ENCODE results near the gene JADE3. TPM values are rescaled to one million over a fixed set of nuclear protein-coding genes. Genes with fewer than 3 reads are reported as not detected.

Gene JADE3
- total and polyA plus RNA-seq, 2 donors: 3.8 to 4.4 TPM

DNA sequence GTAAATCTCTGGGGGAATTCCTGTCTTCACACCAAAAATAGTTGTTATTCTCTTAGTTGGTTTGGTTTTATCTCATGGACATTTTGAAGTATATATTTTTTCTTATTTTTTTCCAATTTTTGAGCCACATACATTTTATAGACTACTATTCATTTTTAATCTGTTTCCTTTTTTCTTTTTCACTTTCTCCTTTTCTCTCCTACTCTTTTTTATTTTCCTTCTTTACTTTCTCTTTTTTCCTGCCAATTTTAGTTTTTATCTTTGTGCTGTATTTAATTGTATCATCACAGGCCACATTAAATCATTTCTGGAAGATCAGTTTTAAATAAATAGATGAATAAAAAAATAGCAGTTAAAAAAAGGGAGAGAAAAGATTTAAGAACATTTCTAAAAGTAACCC lies 14.0 kb upstream of the JADE3 start:
- no peaks in the 10 kb centered on the region for H3K9me3 ChIP-seq (ENCODE audit: control insufficient read depth in 2 of 2, insufficient read depth in 1 of 2, low read length in 1 of 2)
- no peaks in the 10 kb centered on the region for H3K4me1 ChIP-seq (ENCODE audit: control insufficient read depth in 2 of 2, insufficient read depth in 2 of 2, low read length in 2 of 2)
- H3K27ac ChIP-seq (ENCODE audit: low read depth in 1 of 2, low read length in 1 of 2): no peak overlapping the region
- no peaks in the 10 kb centered on the region for H3K27me3 ChIP-seq (ENCODE audit: control insufficient read depth in 2 of 2, insufficient read depth in 1 of 2, low read length in 1 of 2)
- DNase-seq (ENCODE audit: low read depth in 6 of 9, low spot score in 9 of 9): no peak
- H3K4me3 ChIP-seq (ENCODE audit: low read length in 2 of 2): no peak overlapping the region
- H3K36me3 ChIP-seq (ENCODE audit: control insufficient read depth in 2 of 2, insufficient read depth in 2 of 2, low read length in 1 of 2): no peaks in the 10 kb centered on the region

- Histone ChIP-seq H3K27ac (ENCODE audit: low read depth in 1 of 2, low read length in 1 of 2) (no peak overlapping the region), H3K36me3 (ENCODE audit: control insufficient read depth in 2 of 2, insufficient read depth in 2 of 2, low read length in 1 of 2) (no peaks in the 10 kb centered on the region), H3K27me3 (ENCODE audit: control insufficient read depth in 2 of 2, insufficient read depth in 1 of 2, low read length in 1 of 2) (peaks cover 0 to 3% of the 10 kb centered on the region in 2 donors), H3K9me3 (ENCODE audit: control insufficient read depth in 2 of 2, insufficient read depth in 1 of 2, low read length in 1 of 2) (no peaks in the 10 kb centered on the region), H3K4me3 (ENCODE audit: low read length in 2 of 2) (peak overlapping the region; percentile 30 to 41), H3K4me1 (ENCODE audit: control insufficient read depth in 2 of 2, insufficient read depth in 2 of 2, low read length in 2 of 2) (no peaks in the 10 kb centered on the region)
- 2% methylated on average over 14 of the region's 14 CpGs for WGBS
- peak in 6 of 9 donors; percentile 18 to 72 (median 40) for DNase-seq (ENCODE audit: low read depth in 6 of 9, low spot score in 9 of 9)
Measured at GRCh38 chrX:46903458-46904242, 8.6 kb upstream of the JADE3 start.

- no peak overlapping the region for H3K4me3 ChIP-seq (ENCODE audit: low read length in 2 of 2)
- DNase-seq (ENCODE audit: low read depth in 6 of 9, low spot score in 9 of 9): no peak
Measured at GRCh38 chrX:46904626-46905025, 7.6 kb upstream of the JADE3 start.

GRCh38 chrX:46910415-46910814 lies 1.8 kb upstream of the JADE3 start:
- Histone ChIP-seq H3K9me3 (ENCODE audit: control insufficient read depth in 2 of 2, insufficient read depth in 1 of 2, low read length in 1 of 2) (no peaks in the 10 kb centered on the region), H3K4me3 (ENCODE audit: low read length in 2 of 2) (no peak overlapping the region), H3K4me1 (ENCODE audit: control insufficient read depth in 2 of 2, insufficient read depth in 2 of 2, low read length in 2 of 2) (peaks cover 0 to 10% of the 10 kb centered on the region in 2 donors), H3K27ac (ENCODE audit: low read depth in 1 of 2, low read length in 1 of 2) (no peak overlapping the region), H3K36me3 (ENCODE audit: control insufficient read depth in 2 of 2, insufficient read depth in 2 of 2, low read length in 1 of 2) (no peaks in the 10 kb centered on the region), H3K27me3 (ENCODE audit: control insufficient read depth in 2 of 2, insufficient read depth in 1 of 2, low read length in 1 of 2) (no peaks in the 10 kb centered on the region)
- DNase-seq (ENCODE audit: low read depth in 6 of 9, low spot score in 9 of 9): no peak
- whole genome bisulfite sequencing: 98% methylated on average over 3 of the region's 3 CpGs

More at GRCh38 chrX:46904626-46905025, 7.6 kb upstream of the JADE3 start:
- Histone ChIP-seq H3K4me1 (ENCODE audit: control insufficient read depth in 2 of 2, insufficient read depth in 2 of 2, low read length in 2 of 2) (no peaks in the 10 kb centered on the region), H3K27me3 (ENCODE audit: control insufficient read depth in 2 of 2, insufficient read depth in 1 of 2, low read length in 1 of 2) (peaks cover 0 to 3% of the 10 kb centered on the region in 2 donors), H3K27ac (ENCODE audit: low read depth in 1 of 2, low read length in 1 of 2) (no peak overlapping the region), H3K36me3 (ENCODE audit: control insufficient read depth in 2 of 2, insufficient read depth in 2 of 2, low read length in 1 of 2) (no peaks in the 10 kb centered on the region), H3K9me3 (ENCODE audit: control insufficient read depth in 2 of 2, insufficient read depth in 1 of 2, low read length in 1 of 2) (no peaks in the 10 kb centered on the region)
- 88% methylated on average over 2 of the region's 2 CpGs for WGBS

DNA sequence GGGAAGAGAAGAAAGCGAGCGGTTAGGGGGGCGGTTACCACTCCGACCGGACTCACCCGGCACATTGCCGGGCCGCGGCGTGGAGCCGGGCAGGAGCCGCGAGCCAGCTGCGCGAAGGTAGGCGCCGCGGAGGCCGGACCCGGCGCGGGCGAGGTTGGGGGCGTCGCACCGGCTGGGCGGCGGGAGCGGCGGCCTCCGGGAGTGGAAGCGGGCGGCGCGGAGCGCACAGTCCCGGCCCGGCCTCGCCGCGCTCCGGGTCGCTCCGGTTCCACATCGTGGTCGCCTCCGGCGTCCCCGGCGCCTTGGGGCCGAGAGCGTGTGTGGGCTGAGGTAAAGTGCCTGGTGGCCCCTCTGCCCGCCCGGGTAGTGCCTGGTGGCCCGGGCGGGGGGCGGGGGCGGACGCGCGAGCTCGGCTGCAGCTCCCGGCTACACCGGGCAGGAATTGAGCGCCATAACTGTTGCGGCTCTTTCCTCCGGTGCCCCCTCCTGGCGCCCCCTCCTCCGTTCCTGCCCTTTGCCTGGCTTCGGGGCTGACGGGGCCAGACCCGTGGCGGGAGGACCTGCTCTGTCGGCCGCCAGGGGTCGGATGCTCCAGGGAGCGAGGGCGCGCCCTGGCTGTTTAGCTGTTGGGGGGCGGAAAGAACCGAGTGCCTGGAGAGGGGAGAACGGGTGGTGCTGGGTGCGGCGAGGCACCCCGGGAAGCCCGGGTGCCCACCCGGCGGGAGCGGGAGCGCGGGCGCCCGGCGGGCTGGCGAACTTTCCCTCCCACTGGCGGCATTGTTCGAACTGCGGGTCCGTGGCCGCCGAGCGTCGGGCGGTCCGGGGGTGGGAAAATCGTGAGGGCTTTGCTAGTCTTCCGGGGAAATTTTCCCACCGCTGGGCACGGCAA lies 626 bp downstream of the JADE3 start:
- Histone ChIP-seq H3K27me3 (ENCODE audit: control insufficient read depth in 2 of 2, insufficient read depth in 1 of 2, low read length in 1 of 2) (no peaks in the 10 kb centered on the region), H3K9me3 (ENCODE audit: control insufficient read depth in 2 of 2, insufficient read depth in 1 of 2, low read length in 1 of 2) (no peaks in the 10 kb centered on the region), H3K27ac (ENCODE audit: low read depth in 1 of 2, low read length in 1 of 2) (peak overlapping the region in 1 of 2 donors; percentile 18), H3K4me3 (ENCODE audit: low read length in 2 of 2) (peak overlapping the region; percentile 50 to 67), H3K36me3 (ENCODE audit: control insufficient read depth in 2 of 2, insufficient read depth in 2 of 2, low read length in 1 of 2) (no peaks in the 10 kb centered on the region), H3K4me1 (ENCODE audit: control insufficient read depth in 2 of 2, insufficient read depth in 2 of 2, low read length in 2 of 2) (peaks cover 0 to 10% of the 10 kb centered on the region in 2 donors)
- DNase-seq (ENCODE audit: low read depth in 6 of 9, low spot score in 9 of 9): peak in 5 of 9 donors; percentile 14 to 59 (median 27)
- WGBS: under 1% methylated on average over 103 of the region's 109 CpGs

DNA sequence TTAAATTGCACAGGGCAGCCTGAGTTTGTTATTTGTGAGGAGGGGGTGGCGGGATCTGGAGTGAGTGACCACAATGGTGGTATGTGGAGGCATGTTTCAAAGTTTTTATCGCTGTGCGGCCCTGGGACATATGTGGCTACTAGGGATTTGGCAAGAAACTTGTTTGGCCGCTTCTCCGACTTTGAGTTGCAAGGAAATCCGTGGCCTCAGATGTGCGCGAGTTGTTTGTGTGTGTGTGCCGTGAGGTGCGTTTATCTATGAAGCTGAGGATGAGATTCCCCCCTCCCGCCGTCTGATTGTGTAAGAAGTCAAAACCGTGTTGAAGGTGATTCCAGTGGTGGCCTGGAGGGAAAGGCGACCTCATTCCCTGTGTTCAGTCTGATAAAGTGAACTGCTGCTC lies 1.4 kb downstream of the JADE3 start:
- peak in 4 of 9 donors; percentile 3 to 31 (median 9) for DNase-seq (ENCODE audit: low read depth in 6 of 9, low spot score in 9 of 9)
- Histone ChIP-seq H3K36me3 (ENCODE audit: control insufficient read depth in 2 of 2, insufficient read depth in 2 of 2, low read length in 1 of 2) (no peaks in the 10 kb centered on the region), H3K27ac (ENCODE audit: low read depth in 1 of 2, low read length in 1 of 2) (no peak overlapping the region), H3K27me3 (ENCODE audit: control insufficient read depth in 2 of 2, insufficient read depth in 1 of 2, low read length in 1 of 2) (no peaks in the 10 kb centered on the region), H3K9me3 (ENCODE audit: control insufficient read depth in 2 of 2, insufficient read depth in 1 of 2, low read length in 1 of 2) (no peaks in the 10 kb centered on the region), H3K4me3 (ENCODE audit: low read length in 2 of 2) (peak overlapping the region; percentile 50 to 67), H3K4me1 (ENCODE audit: control insufficient read depth in 2 of 2, insufficient read depth in 2 of 2, low read length in 2 of 2) (peaks cover 0 to 10% of the 10 kb centered on the region in 2 donors)
- WGBS: 3% methylated on average over 14 of the region's 14 CpGs

GRCh38 chrX:46916273-46916672 lies 4.1 kb downstream of the JADE3 start:
- WGBS: 94% methylated on average over 2 of the region's 2 CpGs

GRCh38 chrX:46917622-46918021 lies 5.4 kb downstream of the JADE3 start:
- Histone ChIP-seq H3K4me1 (ENCODE audit: control insufficient read depth in 2 of 2, insufficient read depth in 2 of 2, low read length in 2 of 2) (peaks cover 0 to 10% of the 10 kb centered on the region in 2 donors), H3K36me3 (ENCODE audit: control insufficient read depth in 2 of 2, insufficient read depth in 2 of 2, low read length in 1 of 2) (no peaks in the 10 kb centered on the region), H3K27ac (ENCODE audit: low read depth in 1 of 2, low read length in 1 of 2) (no peak overlapping the region), H3K9me3 (ENCODE audit: control insufficient read depth in 2 of 2, insufficient read depth in 1 of 2, low read length in 1 of 2) (no peaks in the 10 kb centered on the region), H3K27me3 (ENCODE audit: control insufficient read depth in 2 of 2, insufficient read depth in 1 of 2, low read length in 1 of 2) (no peaks in the 10 kb centered on the region), H3K4me3 (ENCODE audit: low read length in 2 of 2) (no peak overlapping the region)
- no peak for DNase-seq (ENCODE audit: low read depth in 6 of 9, low spot score in 9 of 9)
- WGBS: 100% methylated on average over 1 of the region's 1 CpG

More at GRCh38 chrX:46916273-46916672, 4.1 kb downstream of the JADE3 start:
- H3K36me3 ChIP-seq (ENCODE audit: control insufficient read depth in 2 of 2, insufficient read depth in 2 of 2, low read length in 1 of 2): no peaks in the 10 kb centered on the region
- H3K27me3 ChIP-seq (ENCODE audit: control insufficient read depth in 2 of 2, insufficient read depth in 1 of 2, low read length in 1 of 2): no peaks in the 10 kb centered on the region
- DNase-seq (ENCODE audit: low read depth in 6 of 9, low spot score in 9 of 9): no peak
- no peak overlapping the region for H3K4me3 ChIP-seq (ENCODE audit: low read length in 2 of 2)
- peaks cover 0 to 10% of the 10 kb centered on the region in 2 donors for H3K4me1 ChIP-seq (ENCODE audit: control insufficient read depth in 2 of 2, insufficient read depth in 2 of 2, low read length in 2 of 2)
- no peaks in the 10 kb centered on the region for H3K9me3 ChIP-seq (ENCODE audit: control insufficient read depth in 2 of 2, insufficient read depth in 1 of 2, low read length in 1 of 2)
- H3K27ac ChIP-seq (ENCODE audit: low read depth in 1 of 2, low read length in 1 of 2): no peak overlapping the region

DNA sequence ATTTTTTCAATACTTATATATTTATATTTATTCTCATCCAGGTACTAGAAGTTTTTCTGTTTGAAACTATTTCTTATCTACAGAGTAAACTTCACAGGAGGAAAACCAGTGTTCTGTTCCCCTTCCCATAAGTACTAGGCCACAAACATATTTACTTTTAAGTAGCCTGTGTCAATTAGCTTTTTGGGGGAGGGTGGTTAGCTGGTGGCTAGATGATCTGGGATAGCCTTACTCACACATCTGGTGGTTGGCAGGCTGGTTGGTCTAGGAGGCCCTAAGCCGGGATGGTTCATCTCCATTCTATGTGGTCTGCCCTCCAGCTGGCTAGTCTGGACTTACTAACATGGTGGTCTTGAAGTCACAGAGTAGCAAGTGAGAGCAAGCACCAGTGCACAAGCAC lies 6.2 kb downstream of the JADE3 start:
- 91% methylated on average over 1 of the region's 1 CpG for WGBS
- no peak for DNase-seq (ENCODE audit: low read depth in 6 of 9, low spot score in 9 of 9)
- Histone ChIP-seq H3K4me1 (ENCODE audit: control insufficient read depth in 2 of 2, insufficient read depth in 2 of 2, low read length in 2 of 2) (peaks cover 0 to 10% of the 10 kb centered on the region in 2 donors), H3K27me3 (ENCODE audit: control insufficient read depth in 2 of 2, insufficient read depth in 1 of 2, low read length in 1 of 2) (no peaks in the 10 kb centered on the region), H3K36me3 (ENCODE audit: control insufficient read depth in 2 of 2, insufficient read depth in 2 of 2, low read length in 1 of 2) (no peaks in the 10 kb centered on the region), H3K4me3 (ENCODE audit: low read length in 2 of 2) (no peak overlapping the region), H3K9me3 (ENCODE audit: control insufficient read depth in 2 of 2, insufficient read depth in 1 of 2, low read length in 1 of 2) (no peaks in the 10 kb centered on the region), H3K27ac (ENCODE audit: low read depth in 1 of 2, low read length in 1 of 2) (no peak overlapping the region)

Measured in thymus (tissue), 11 donors.